Inferior parietal cortex (tissue), 1 donor: ENCODE data around the gene CD7.

Experiments
- DNase-seq: peaks from one replicate; pipeline ENCODE4 v3.0.0-alpha.2; 2016; ENCODE audit errors: extremely low spot score

The CD7 gene

DNA sequence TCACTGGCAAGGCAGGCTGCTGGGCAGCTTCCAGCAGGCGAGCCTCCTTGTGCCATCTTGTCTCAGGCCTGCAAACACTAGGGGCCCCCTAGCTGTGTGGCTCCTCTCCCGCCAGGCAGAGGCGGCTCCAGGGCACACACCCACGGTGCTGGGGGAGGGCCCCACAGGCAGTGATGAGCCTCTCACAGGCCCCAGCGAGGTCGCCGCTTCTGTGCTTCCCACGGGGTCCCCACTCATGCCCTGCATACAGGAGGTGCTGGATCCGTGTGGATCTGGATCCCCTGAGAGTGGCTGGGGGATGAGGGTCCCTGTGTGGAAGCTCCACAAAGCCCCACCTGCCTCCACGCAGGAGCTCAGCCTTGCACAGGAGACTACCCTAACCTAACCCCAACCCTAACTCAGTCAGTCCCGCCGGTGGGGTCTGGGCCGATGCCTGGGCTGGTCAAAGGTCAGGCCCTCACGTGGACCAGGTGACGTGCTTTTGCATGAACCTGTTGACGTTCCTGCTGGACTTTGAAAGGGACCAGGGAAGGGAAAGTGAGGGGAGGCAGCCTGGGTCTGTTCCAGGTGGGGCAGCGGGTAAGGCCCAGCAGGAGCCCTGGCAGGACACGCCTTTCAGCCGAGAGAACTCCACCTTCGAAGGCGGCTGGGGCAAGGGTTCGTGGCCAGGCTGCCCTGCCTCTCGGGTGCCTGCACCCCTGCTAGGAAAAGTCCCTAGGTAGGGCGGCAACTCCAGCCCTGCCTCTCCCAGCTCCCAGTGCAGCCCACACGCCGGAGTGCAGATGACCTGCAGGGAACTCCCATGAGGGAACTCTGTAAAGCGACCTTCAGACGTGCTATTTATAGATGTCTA is 11.0 kb upstream of the CD7 start:
- DNase-seq: no peak

DNA sequence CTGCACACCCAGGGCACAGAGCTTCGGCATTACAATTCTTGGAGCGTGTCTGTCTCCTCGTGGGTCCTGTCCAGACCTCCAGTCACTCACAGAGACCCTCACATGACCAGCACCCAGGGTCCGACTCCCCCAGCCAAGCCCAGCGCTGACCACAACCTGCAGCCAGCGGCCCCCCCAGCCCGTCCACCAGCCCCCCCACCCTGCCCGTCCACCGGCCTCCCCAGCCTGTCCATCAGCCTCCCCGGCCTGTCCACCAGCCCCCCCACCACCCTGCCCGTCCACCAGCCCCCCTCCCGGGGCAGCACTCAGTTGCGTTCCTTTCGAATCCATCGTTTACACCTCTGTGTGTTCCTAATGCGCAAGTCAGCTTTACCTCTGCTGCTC is 10.3 kb upstream of the CD7 start:
- no peak for DNase-seq

DNA sequence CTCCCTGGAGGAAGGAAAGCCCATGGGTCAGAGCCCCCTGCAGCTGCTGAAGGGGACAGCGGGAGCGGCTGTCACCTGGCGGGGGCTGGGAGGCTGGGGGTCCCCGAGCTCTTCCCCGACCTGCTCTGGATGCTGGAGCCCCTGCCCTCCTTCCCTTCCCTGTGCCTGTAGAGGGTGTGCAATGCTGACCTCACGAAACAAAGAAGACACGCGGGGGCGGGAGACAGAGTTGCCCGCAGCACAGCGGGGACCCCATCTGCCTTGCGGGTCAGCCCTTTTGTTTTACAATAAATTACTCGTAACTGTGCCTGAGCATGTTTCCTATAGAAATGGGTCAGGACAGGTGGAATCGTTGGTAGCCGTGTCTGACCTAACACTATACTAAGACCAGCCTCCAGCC is 9.9 kb upstream of the CD7 start:
- DNase-seq: no peak

DNA sequence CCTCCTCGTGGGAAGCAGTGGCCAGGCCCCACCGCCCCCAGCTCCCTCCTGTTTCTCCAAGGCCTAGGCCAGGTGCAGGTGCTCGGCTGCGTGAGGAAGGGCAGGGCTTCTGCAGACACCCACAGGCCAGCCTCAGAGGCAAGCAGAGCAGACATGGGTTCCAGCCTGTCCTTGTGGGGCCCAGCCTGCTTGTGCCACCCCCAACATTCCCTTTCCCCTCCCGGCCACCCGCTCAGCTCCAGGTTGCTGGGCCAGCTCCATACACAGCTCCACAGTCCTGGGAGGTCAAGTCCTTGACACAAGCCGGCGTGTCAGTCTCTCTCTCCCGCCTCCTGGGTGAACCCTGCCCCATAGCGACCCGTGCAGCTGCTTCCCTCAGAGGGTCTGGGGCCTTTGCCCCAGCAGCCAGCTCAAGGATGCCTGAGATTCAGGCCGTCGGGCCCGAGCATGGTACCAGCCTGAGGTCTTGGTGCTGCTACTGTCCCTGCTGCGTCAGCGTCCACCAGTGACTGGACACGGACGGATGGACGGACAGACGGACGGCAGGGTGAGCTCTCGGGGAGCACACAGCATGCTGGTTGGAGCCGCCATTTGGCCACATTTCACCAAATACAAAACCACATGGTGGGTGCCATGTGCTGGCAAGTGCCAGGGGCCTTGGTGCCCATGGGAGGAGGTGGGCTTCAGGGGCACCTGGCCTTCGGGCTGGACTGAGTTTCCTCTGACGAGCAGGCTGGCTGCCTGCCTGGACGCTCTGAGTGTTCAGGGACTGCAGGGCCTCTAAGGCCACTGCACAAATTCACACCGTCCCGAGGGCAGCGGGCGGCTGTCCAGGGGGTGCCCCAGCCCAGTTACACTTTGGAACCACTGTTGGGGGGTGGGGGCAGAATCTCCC is 8.1 kb upstream of the CD7 start:
- DNase-seq: no peak

- no peak for DNase-seq
These were observed 7.3 kb upstream of the CD7 start for GRCh38 chr17:82324566-82325285.

DNA sequence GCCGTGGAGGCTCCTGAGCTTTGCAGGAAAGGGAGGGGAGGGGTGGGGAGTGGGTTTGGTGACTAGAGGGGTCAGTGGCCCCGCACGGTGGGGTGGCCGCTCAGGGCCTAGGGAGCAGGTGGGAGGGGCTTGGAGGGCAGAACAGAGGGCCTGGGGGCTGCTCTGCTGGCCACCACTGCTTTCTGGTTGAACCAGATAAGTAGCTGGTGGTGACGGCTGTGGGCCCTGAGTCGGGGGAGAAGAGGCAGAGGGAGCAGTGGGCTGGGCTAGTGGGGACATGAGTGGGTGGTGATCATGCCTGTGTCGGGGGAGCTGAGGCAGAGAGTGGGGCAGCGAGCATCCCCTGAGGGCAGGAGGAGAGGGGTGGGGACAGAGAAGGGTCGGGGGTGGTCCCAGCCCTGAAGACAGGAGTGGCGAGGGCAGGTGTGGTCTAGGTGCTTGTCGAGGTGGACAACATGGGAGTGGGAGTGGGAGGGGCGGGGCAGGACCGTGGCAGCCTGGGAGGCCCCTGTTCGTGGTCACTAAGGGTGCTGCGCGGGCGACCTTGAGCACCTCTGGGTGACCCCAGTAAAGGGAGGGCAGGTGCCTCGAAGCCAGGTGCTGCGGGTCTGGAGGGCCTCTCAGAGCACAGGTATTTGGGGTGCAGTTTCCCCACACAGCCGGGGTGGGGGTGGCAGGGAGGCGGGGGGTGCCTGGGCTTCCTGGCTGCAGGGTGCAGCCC is 6.3 kb upstream of the CD7 start:
- no peak for DNase-seq

- DNase-seq: no peak
These were observed 5.4 kb upstream of the CD7 start for GRCh38 chr17:82322526-82323453.

DNA sequence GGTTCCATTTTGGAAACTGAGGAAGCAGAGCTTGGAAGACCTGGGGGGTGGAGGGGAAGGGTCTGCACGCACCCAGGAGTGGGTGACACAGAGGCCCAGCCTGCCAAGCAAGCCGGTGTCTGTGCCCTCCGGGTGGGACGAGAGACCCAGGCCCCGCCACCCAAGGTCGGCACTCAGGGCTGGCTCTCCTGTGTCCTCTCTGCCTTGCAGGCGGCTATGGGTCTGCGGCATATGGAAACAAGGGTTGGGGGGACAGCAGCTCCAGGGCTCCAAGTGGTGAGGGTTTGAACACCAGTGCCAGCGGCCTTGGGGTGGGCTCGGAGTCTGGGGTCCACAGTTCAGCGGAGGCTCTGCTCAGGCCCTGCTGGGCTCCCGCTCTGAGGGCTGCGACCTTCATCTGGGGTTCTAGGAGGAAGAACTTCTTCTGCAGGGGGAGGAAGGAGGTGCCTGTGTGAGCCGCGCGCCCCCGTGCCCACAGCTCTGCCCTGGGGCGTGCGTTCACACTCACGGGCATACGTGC is 4.6 kb upstream of the CD7 start:
- DNase-seq: no peak

DNA sequence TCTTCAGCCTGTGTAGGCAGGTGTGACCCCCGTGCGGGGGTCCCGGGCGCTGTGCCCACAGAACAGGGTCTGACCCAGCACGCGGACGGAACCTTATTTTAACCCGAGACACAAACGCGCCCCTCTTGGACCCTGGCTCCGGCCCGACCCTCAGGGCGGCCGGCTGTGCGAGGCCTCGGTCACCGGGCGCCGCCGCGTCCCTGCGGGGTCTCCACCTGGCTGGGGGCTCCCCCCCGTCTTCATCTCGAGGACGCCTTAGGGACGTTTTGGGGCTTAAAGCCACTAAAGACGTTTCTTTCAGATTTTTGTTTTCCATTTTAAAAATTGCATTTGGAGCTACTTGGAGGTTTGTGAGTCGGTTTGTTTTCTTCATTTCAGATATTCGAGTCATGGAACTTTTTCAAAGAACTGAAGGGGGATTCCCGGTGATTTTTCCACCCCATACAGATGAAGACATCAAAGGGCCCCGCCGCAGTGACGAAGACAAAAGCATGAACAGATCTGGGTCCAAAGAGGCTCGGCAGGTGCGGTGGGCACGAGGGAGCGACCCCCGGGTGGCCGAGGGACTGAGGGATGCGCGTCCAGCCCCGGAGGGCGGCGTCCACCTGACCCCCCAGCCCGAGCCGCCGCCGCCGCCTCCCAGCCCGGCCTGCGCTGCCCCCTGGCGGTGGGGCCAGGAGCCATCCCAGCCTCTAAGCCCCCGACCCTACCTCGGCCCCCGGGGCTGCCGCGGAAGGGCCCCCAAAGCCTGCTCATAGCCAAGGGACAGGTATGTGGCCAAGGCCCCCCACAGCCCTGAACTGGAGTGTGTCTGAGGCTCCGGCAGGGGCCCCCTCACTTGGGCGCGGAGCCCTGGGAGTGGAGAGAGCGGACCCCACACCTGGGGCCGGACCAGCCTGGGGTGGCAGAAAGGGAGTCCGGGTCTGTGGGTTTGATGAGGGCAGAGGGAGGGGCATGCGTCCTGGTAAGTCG is 3.8 kb upstream of the CD7 start:
- DNase-seq: no peak

DNA sequence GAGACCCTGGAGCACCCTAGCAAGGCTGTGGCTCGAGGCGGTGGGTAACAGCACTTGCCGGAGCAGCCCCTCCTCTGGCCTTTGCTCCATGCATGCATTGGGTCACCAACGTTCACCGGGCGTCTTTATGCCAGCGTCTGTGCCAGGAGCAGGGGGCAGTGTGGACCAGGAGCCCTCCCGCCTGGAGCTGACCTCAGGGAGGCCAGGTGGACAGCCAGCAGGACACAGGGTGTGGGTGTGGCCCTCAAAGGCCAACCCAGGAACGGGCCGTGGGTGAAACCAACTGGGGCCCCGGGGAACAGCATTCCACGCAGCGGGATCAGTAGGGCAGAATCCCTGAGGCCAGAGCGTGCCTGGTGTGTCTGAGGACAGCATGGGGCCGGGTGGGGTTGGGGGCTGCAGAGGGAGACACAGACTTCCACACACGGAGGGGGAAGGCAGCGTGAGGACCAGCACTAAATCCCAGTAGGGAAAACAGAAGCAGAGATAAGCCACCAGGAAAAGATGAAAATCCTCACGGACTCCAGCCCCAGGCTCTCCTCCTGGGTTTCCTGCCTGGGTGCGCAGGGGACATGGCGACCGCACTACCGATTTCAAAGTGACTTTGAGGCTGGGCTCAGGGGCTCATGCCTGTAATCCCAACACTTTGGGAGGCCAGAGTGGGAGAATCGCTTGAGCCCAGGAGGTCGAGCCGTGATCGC is 2.9 kb upstream of the CD7 start:
- DNase-seq: no peak

DNA sequence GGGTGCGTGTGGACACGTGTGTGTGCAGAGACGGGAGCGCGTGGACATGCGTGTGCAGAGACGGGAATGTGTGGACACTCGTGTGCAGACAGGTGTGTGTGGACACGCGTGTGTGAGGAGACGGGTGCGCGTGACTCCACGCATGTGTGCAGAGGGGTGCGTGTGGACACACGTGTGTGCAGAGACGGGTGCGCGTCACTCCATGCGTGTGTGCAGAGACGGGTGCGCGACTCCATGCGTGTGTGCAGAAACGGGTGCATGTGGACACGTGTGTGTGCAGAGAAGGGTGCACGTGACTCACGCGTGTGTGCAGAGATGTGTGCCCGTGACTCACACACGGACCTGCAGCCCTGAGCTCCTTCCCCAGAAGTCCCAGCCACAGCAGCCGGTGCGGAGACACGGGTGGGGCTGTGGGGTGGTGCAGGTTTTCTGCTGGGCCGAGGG is 2.2 kb upstream of the CD7 start:
- DNase-seq: no peak

DNA sequence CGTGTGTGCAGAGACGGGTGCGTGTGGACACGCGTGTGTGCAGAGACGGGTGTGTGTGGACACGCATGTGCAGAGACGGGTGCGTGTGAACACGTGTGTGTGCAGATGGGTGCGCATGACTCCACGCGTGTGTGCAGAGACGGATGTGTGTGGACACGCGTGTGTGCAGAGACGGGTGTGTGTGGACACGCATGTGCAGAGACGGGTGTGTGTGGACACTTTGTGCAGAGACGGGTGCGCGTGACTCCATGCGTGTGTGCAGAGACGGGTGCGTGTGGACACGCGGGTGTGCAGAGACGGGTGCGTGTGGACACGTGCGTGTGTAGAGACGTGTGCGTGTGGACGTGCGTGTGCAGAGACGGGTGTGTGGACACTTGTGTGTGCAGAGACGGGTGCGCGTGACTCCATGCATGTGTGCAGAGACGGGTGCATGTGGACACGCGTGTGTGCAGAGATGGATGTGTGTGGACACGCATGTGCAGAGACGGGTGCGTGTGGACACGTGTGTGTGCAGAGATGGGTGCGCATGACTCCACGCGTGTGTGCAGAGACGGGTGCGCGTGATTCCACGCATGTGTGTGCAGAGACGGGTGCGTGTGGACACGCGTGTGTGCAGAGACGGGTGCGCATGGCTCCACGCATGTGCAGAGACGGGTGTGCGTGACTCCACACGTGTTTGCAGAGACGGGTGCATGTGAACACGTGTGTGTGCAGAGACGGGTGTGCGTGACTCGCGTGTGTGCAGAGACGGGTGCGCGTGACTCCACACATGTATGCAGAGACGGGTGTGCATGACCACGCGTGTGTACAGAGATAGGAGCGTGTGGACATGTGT is 1.6 kb upstream of the CD7 start:
- no peak for DNase-seq

- DNase-seq: no peak
These were observed 726 bp upstream of the CD7 start for GRCh38 chr17:82318169-82318498.

- no peak for DNase-seq
These were observed 586 bp downstream of the CD7 start for GRCh38 chr17:82316651-82317393.

DNA sequence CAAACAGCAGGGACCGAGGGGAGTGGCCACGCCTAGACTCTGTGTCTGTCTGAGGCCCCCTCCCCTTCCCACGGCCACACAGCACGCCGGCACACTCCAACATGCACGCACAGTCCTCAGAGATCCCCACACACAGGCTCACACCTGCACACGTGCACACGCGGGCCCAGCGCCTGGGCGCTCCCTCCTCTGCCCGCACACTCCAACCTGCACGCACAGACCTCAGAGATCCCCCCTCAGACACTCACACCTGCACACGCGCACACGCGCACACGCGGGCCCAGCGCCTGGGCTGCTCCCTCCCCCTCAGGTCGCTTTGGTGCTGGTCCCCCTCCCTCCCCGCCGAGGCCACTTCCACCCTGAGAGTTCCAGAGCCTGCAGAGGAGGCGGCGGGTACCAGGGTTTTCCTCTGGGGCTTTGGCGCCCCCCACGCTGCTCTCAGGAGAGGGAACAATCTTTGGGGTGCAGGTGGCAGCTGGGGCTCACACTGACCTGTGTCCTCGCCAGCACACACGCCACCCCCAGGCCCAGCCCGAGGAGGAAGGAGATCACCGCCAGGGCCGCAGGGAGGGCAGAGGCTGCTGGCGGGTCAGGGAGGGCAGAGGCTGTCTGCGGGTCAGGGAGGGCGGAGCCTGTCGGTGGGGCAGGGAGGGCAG is 1.6 kb downstream of the CD7 start:
- DNase-seq: no peak
